CD4-positive, alpha-beta memory T cell (primary cell): ENCODE measurements around the gene NECAB2. TPM values are rescaled to one million over a fixed set of nuclear protein-coding genes. Genes with fewer than 3 reads are reported as not detected.
A peak's percentile ranks its signal among the peaks of the same experiment; 100 is the strongest.

Experiments used
- CTCF ChIA-PET: fragments of 350-600 bp; sonication (Branson Sonifier 250); formaldehyde crosslinking; loops from one replicate; lab custom pipeline; 2021; ENCODE audit warnings: inconsistent platforms; ENCODE audit not compliant: partially characterized antibody; lab: Charles Lee
- POLR2A ChIA-PET: fragments of 350-600 bp; sonication (Branson Sonifier 250); formaldehyde crosslinking; loops from one replicate; lab custom pipeline; 2021; ENCODE audit not compliant: partially characterized antibody; lab: Charles Lee
- DNase-seq, 5 donors: peaks; one replicate each; pipeline versions ENCODE4 v3.0.0 to v3.0.0-alpha.2; 2020 to 2022; ENCODE audit warnings: mixed read lengths in 1 of 5
- H3K27ac ChIP-seq: one replicate; pipeline ENCODE4 v1.7.0; 2013; ENCODE audit warnings: low read depth, low read length
- H3K27me3 ChIP-seq: 2 replicates; pipeline ENCODE4 v1.7.0; 2013; ENCODE audit warnings: mild to moderate bottlenecking, low read length, moderate library complexity; ENCODE audit not compliant: insufficient read depth
- H3K36me3 ChIP-seq: 2 replicates; pipeline ENCODE4 v1.7.0; 2013; ENCODE audit warnings: mild to moderate bottlenecking, low read length, moderate library complexity; ENCODE audit not compliant: insufficient read depth
- H3K4me1 ChIP-seq: 2 replicates; pipeline ENCODE4 v1.7.0; 2013; ENCODE audit warnings: mild to moderate bottlenecking, low read length, moderate library complexity; ENCODE audit not compliant: insufficient read depth
- H3K4me3 ChIP-seq, 2 donors: one replicate each; pipeline ENCODE4 v1.7.0; 2013; ENCODE audit warnings: low read length in 2 of 2, mild to moderate bottlenecking in 1 of 2
- H3K9me3 ChIP-seq, 2 donors: one replicate each; pipeline ENCODE4 v1.7.0; 2013; ENCODE audit warnings: low read length in 2 of 2, control low read depth in 1 of 2; ENCODE audit not compliant: control insufficient read depth in 1 of 2
- H3K27ac Mint-ChIP-seq, 7 donors: one replicate each; pipeline ENCODE4 v1.8.0; 2020 to 2021; ENCODE audit warnings: mixed read lengths in 7 of 7, mild to moderate bottlenecking in 6 of 7, inconsistent platforms in 3 of 7, moderate library complexity in 3 of 7
- H3K27me3 Mint-ChIP-seq, 2 donors: one replicate each; pipeline ENCODE4 v1.8.0; 2020 to 2021; ENCODE audit warnings: mixed read lengths in 2 of 2
- H3K36me3 Mint-ChIP-seq, 2 donors: one replicate each; pipeline ENCODE4 v1.8.0; 2020 to 2021; ENCODE audit warnings: mixed read lengths in 2 of 2, inconsistent platforms in 1 of 2, mild to moderate bottlenecking in 1 of 2
- H3K4me1 Mint-ChIP-seq, 4 donors: one replicate each; pipeline ENCODE4 v1.8.0; 2020 to 2021; ENCODE audit warnings: mixed read lengths in 4 of 4, mild to moderate bottlenecking in 1 of 4
- H3K4me3 Mint-ChIP-seq, 8 donors: one replicate each; pipeline ENCODE4 v1.8.0; 2020 to 2021; ENCODE audit warnings: mixed read lengths in 8 of 8, mild to moderate bottlenecking in 7 of 8, moderate library complexity in 6 of 8, inconsistent platforms in 3 of 8
- H3K9me3 Mint-ChIP-seq, 8 donors: one replicate each; pipeline ENCODE4 v1.8.0; 2020 to 2021; ENCODE audit warnings: mixed read lengths in 8 of 8, mild to moderate bottlenecking in 5 of 8, inconsistent platforms in 3 of 8, moderate library complexity in 1 of 8
- intact Hi-C: fragments of 100-400 bp; cut with micrococcal nuclease; formaldehyde crosslinking; loops from one replicate; pipeline ENCODE4 v1.15.1; 2023
- polyA plus RNA-seq, 2 donors: library from polyadenylated mRNA; unstranded; fragments of 300-500 nt; fragmentation: Illumina TruSeq; gene quantifications; one replicate each; pipeline ENCODE4 v1.2.3, GENCODE V29; 2021
- total RNA-seq, 2 experiments: library from RNA; stranded (reverse); gene quantifications; one replicate each; pipeline ENCODE4 v1.2.3, GENCODE V29; 2021

NECAB2 gene
- total and polyA plus RNA-seq, 4 experiments from 2014 or later, result not detected

- H3K27ac Mint-ChIP-seq, result no peak overlapping the region
- no peaks in the 10 kb centered on the region for H3K4me1 Mint-ChIP-seq
- ChIA-PET CTCF (no interaction called here), POLR2A (no interaction called here)
- Histone ChIP-seq H3K4me1 (no peaks in the 10 kb centered on the region), H3K4me3 (no peak overlapping the region), H3K36me3 (no peaks in the 10 kb centered on the region), H3K27me3 (no peaks in the 10 kb centered on the region), H3K9me3 (no peaks in the 10 kb centered on the region), H3K27ac (no peak overlapping the region)
- peaks cover 0 to 1% (median 0%) of the 10 kb centered on the region in 8 donors for H3K9me3 Mint-ChIP-seq
- intact Hi-C loops, result no loop called here
- peaks cover 0 to 4% of the 10 kb centered on the region in 2 donors for H3K27me3 Mint-ChIP-seq
- no peak overlapping the region for H3K4me3 Mint-ChIP-seq
- DNase-seq, result no peak
- H3K36me3 Mint-ChIP-seq, result no peaks in the 10 kb centered on the region
These were observed 39.5 kb downstream of the NECAB2 start for GRCh38 chr16:84007520-84007919.

DNA sequence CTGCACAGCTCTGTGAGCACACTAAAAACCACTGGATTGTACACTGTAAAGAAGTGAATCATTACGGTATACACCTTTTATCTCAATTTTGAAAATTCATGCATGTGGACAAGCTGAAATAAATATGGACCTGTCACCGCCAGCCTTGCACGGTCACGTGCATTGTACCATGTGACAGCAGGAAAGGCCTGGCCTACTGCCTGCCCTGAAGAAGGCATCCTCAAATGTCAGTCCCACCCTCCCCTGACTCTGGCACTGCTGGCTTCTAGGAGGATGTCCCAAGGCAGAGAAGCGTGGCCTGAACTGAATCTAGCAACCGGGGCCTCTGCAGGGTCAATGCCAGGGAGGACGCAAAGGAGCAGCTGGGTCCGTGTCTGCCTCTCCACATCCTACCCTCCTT lies 39.9 kb downstream of the NECAB2 start:
- DNase-seq, result no peak
- H3K27me3 ChIP-seq, result no peaks in the 10 kb centered on the region
- ChIA-PET CTCF (no interaction called here), POLR2A (no interaction called here)
- H3K9me3 ChIP-seq, result no peaks in the 10 kb centered on the region
- Mint-ChIP-seq H3K27ac (no peak overlapping the region), H3K36me3 (no peaks in the 10 kb centered on the region), H3K9me3 (peaks cover 0 to 1% (median 0%) of the 10 kb centered on the region in 8 donors), H3K27me3 (peaks cover 0 to 4% of the 10 kb centered on the region in 2 donors), H3K4me3 (no peak overlapping the region), H3K4me1 (no peaks in the 10 kb centered on the region)
- no peak overlapping the region for H3K4me3 ChIP-seq
- intact Hi-C loops, result no loop called here
- no peaks in the 10 kb centered on the region for H3K36me3 ChIP-seq
- H3K4me1 ChIP-seq, result no peaks in the 10 kb centered on the region
- H3K27ac ChIP-seq, result no peak overlapping the region

- Mint-ChIP-seq H3K27me3 (peaks cover 0 to 4% of the 10 kb centered on the region in 2 donors), H3K4me3 (no peak overlapping the region), H3K36me3 (no peaks in the 10 kb centered on the region), H3K4me1 (peaks cover 0 to 6% (median 3%) of the 10 kb centered on the region in 4 donors), H3K9me3 (peaks cover 0 to 1% (median 0%) of the 10 kb centered on the region in 8 donors), H3K27ac (peak overlapping the region in 1 of 7 donors; percentile 48)
- H3K9me3 ChIP-seq, result no peaks in the 10 kb centered on the region
- peaks cover 5% of the 10 kb centered on the region for H3K4me1 ChIP-seq
- H3K36me3 ChIP-seq, result no peaks in the 10 kb centered on the region
- ChIA-PET CTCF (no interaction called here), POLR2A (no interaction called here)
- no peak overlapping the region for H3K4me3 ChIP-seq
- no peaks in the 10 kb centered on the region for H3K27me3 ChIP-seq
- no peak overlapping the region for H3K27ac ChIP-seq
- intact Hi-C loops, result no loop called here
- DNase-seq, result no peak
These were observed 41.2 kb downstream of the NECAB2 start for GRCh38 chr16:84009282-84009681.

DNA sequence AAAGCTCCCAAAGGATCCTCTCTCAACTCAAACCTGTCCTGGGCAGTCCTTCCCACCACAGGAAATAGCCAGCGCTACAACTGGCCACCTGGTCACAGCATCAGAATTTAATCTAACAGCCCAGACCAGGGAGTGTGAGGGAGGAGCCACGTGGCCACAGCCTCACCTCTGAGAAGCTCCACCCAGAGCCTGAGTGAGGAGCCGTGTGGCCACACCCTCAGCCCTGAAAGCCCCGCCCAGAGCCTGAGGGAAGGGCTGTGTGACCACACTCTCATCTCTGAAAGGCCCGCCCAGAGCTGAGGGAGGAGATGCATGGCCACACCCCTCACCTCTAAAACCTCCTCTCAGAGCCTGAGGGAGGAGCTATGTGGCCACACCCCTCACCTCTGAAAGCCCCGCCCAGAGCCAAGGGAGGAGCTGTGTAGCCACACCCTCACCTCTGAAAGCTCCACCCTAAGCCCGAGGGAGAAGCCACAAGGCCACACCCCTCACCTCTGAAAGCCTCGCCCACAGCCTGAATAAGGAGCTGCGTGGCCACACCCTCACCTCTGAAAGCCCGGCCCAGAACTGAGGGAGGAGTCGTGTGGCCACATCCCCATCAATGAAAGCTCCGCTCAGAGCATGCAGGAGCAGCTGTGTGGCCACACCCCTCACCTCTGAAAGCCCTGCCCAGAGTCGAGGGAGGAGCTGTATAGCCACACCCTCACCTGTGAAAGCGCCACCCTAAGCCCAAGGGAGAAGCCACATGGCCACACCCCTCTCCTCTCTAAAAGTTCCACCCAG lies 45.9 kb downstream of the NECAB2 start:
- DNase-seq, result peak; percentile 32 to 77 (median 52)
- Histone ChIP-seq H3K27me3 (no peaks in the 10 kb centered on the region), H3K36me3 (no peaks in the 10 kb centered on the region), H3K4me3 (no peak overlapping the region), H3K27ac (no peak overlapping the region), H3K9me3 (no peaks in the 10 kb centered on the region), H3K4me1 (peaks cover 5% of the 10 kb centered on the region)
- H3K9me3 Mint-ChIP-seq, result peaks cover 0 to 6% (median 0%) of the 10 kb centered on the region in 8 donors
- peak overlapping the region in 3 of 8 donors; percentile 36 to 46 (median 46) for H3K4me3 Mint-ChIP-seq
- H3K27me3 Mint-ChIP-seq, result peaks cover 5 to 8% of the 10 kb centered on the region in 2 donors
- no peaks in the 10 kb centered on the region for H3K36me3 Mint-ChIP-seq
- ChIA-PET CTCF (no interaction called here), POLR2A (no interaction called here)
- peaks cover 0 to 14% (median 9%) of the 10 kb centered on the region in 4 donors for H3K4me1 Mint-ChIP-seq
- intact Hi-C loops, result no loop called here
- peak overlapping the region in 1 of 7 donors; percentile 58 for H3K27ac Mint-ChIP-seq

- DNase-seq, result no peak
- Mint-ChIP-seq H3K36me3 (no peaks in the 10 kb centered on the region), H3K27me3 (peaks cover 9 to 11% of the 10 kb centered on the region in 2 donors), H3K27ac (peak overlapping the region in 1 of 7 donors; percentile 13), H3K4me1 (peaks cover 0 to 14% (median 9%) of the 10 kb centered on the region in 4 donors), H3K4me3 (peak overlapping the region in 3 of 8 donors; percentile 19 to 46 (median 36)), H3K9me3 (peaks cover 0 to 12% (median 3%) of the 10 kb centered on the region in 8 donors)
- Histone ChIP-seq H3K9me3 (no peaks in the 10 kb centered on the region), H3K4me1 (peaks cover 5% of the 10 kb centered on the region), H3K27me3 (no peaks in the 10 kb centered on the region), H3K27ac (no peak overlapping the region), H3K4me3 (no peak overlapping the region), H3K36me3 (no peaks in the 10 kb centered on the region)
- intact Hi-C loops, result no loop called here
- ChIA-PET CTCF (no interaction called here), POLR2A (no interaction called here)
These were observed 46.7 kb downstream of the NECAB2 start for GRCh38 chr16:84014570-84015327.

DNA sequence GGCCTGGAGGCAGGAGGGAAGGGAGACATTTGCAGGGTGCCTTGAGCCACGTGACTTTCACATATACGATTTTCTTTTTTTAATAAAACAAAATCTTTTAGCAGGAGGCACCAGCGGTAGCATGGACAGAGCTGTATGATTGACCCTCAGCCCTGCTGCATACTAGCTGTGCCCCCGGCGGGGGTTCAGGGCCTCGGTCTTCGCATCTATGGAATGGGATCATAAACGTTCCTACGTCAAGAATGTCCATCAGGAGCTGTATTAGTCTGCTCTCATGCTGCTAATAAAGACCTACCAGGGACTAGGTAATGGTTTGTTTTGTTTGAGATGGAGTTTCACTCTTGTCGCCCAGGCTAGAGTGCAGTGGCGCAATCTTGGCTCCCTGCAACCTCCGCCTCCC lies 47.4 kb downstream of the NECAB2 start:
- CTCF ChIA-PET, result no interaction called here
- Mint-ChIP-seq H3K9me3 (peaks cover 0 to 18% (median 3%) of the 10 kb centered on the region in 8 donors), H3K36me3 (no peaks in the 10 kb centered on the region), H3K4me1 (peaks cover 0 to 14% (median 9%) of the 10 kb centered on the region in 4 donors), H3K27me3 (peaks cover 11% of the 10 kb centered on the region in 2 donors), H3K4me3 (no peak overlapping the region), H3K27ac (no peak overlapping the region)
- DNase-seq, result no peak
- Histone ChIP-seq H3K27ac (no peak overlapping the region), H3K36me3 (no peaks in the 10 kb centered on the region), H3K4me1 (peaks cover 5% of the 10 kb centered on the region), H3K9me3 (no peaks in the 10 kb centered on the region), H3K27me3 (no peaks in the 10 kb centered on the region), H3K4me3 (no peak overlapping the region)
- intact Hi-C loops, result no loop called here
- POLR2A ChIA-PET, result no interaction called here

DNA sequence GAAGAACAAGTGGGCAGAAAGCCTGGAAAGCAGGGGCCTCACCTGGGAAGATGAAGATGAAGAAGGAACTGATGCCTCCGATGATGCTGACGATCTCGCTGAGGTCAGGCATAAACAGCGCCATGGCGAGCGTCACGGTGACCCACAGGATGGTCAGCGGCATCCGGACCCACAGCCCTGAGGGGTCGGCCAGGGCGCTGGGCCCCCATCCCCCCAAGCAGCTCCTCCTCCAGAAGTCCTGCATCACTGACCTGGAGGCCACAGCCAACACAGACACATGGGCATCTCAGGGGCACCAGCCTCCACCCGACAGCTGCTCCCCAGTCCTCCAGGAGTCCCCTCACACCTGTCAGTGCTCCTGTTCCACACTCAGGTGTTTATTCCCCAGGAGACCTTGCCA lies 48.4 kb downstream of the NECAB2 start:
- Mint-ChIP-seq H3K4me1 (peaks cover 0 to 14% (median 9%) of the 10 kb centered on the region in 4 donors), H3K36me3 (peaks cover 0 to 6% of the 10 kb centered on the region in 2 donors), H3K27me3 (peaks cover 11 to 12% of the 10 kb centered on the region in 2 donors), H3K4me3 (no peak overlapping the region), H3K27ac (no peak overlapping the region), H3K9me3 (peaks cover 0 to 27% (median 10%) of the 10 kb centered on the region in 8 donors)
- intact Hi-C loops, result no loop called here
- peaks cover 5% of the 10 kb centered on the region for H3K4me1 ChIP-seq
- no peak for DNase-seq
- ChIA-PET POLR2A (no interaction called here), CTCF (no interaction called here)
- no peaks in the 10 kb centered on the region for H3K36me3 ChIP-seq
- H3K9me3 ChIP-seq, result no peaks in the 10 kb centered on the region
- no peak overlapping the region for H3K4me3 ChIP-seq
- H3K27ac ChIP-seq, result no peak overlapping the region
- H3K27me3 ChIP-seq, result no peaks in the 10 kb centered on the region
